HG02981 (cell line): Measurements from ENCODE around the gene OLAH.

Experiments used
- ATAC-seq: cut with Tn5 transposase; IDR thresholded peaks from one replicate; pipeline ENCODE4 v1.9.1; 2021; ENCODE audit warnings: mild to moderate bottlenecking, moderate library complexity; ENCODE audit not compliant: unreplicated experiment

The OLAH gene

DNA sequence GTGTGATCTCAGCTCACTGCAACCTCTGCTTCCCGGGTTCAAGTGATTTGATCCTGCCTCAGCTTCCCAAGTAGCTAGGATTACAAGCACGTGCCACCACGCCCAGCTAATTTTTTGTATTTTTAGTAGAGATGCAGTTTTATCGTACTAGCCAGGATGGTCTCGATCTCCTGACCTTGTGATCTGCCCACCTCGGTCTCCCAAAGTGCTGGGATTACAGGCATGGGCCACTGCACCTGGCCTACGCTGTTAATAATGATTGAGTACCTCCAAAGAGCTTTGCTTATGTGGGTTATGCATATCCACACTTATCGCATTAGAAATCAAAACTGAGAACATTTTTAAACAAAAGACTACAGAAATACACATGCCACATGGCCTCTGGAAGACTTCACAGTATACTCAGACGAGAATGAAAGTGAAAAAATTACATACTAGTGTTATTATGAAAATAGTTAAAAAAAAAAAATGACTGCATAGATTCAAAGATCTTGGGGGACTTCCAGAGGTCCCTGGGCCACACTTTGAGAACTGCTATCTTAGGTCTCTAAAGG is 78.8 kb downstream of the OLAH start:
- ATAC-seq: peak; percentile 84
